GM04503 (cell line): ENCODE data around the gene PLA1A.
"Not testable (repeated sequence)": the region's sequence is repeated elsewhere in the genome, so short reads cannot be mapped to it uniquely, and the experiment has no call there.

ENCODE experiments used
- DNase-seq: peaks from one replicate; pipeline ENCODE4 v3.0.0-alpha.2; 2012; ENCODE audit warnings: low read depth

PLA1A gene

GRCh38 chr3:119579366-119580066, 18.2 kb upstream of the PLA1A start, which contains the start of gene ADPRH:
Gene ADPRH (plus strand): TSS chr3:119579492. CDS start chr3:119582170, 2,678 bp downstream.
- peak; percentile 11 for DNase-seq

- DNase-seq = no peak
Measured at GRCh38 chr3:119580067-119580760, 17.5 kb upstream of the PLA1A start.

GRCh38 chr3:119582178-119582577, 15.5 kb upstream of the PLA1A start:
- no peak for DNase-seq

GRCh38 chr3:119585208-119585607, 12.5 kb upstream of the PLA1A start:
- no peak for DNase-seq

- DNase-seq = no peak
Measured at GRCh38 chr3:119585856-119586570, 11.7 kb upstream of the PLA1A start.

- peak; percentile 61 for DNase-seq
Measured at GRCh38 chr3:119586733-119587172, 10.9 kb upstream of the PLA1A start.

GRCh38 chr3:119588112-119588511, 9.6 kb upstream of the PLA1A start:
- no peak for DNase-seq

GRCh38 chr3:119589102-119589773, 8.4 kb upstream of the PLA1A start:
- no peak for DNase-seq

GRCh38 chr3:119590706-119591105, 7.0 kb upstream of the PLA1A start:
- no peak for DNase-seq

- no peak for DNase-seq
Measured at GRCh38 chr3:119592861-119593260, 4.8 kb upstream of the PLA1A start.

GRCh38 chr3:119594066-119594465, 3.6 kb upstream of the PLA1A start:
- DNase-seq = no peak

- not testable (repeated sequence) for DNase-seq
Measured at GRCh38 chr3:119594929-119595328, 2.8 kb upstream of the PLA1A start.

- DNase-seq = no peak
Measured at GRCh38 chr3:119595639-119596334, 1.9 kb upstream of the PLA1A start.

- no peak for DNase-seq
Measured at GRCh38 chr3:119596398-119596797, 1.3 kb upstream of the PLA1A start.

- no peak for DNase-seq
Measured at GRCh38 chr3:119598410-119599098, 869 bp downstream of the PLA1A start.

GRCh38 chr3:119599558-119600174, 2.0 kb downstream of the PLA1A start:
- no peak for DNase-seq

- no peak for DNase-seq
Measured at GRCh38 chr3:119600732-119601131, 3.0 kb downstream of the PLA1A start.

GRCh38 chr3:119601154-119601553, 3.5 kb downstream of the PLA1A start:
- no peak for DNase-seq

GRCh38 chr3:119602676-119603075, 5.0 kb downstream of the PLA1A start:
- DNase-seq = no peak

- DNase-seq = no peak
Measured at GRCh38 chr3:119604878-119605277, 7.2 kb downstream of the PLA1A start.
